ENCODE data around the gene TMEM201.

DNA sequence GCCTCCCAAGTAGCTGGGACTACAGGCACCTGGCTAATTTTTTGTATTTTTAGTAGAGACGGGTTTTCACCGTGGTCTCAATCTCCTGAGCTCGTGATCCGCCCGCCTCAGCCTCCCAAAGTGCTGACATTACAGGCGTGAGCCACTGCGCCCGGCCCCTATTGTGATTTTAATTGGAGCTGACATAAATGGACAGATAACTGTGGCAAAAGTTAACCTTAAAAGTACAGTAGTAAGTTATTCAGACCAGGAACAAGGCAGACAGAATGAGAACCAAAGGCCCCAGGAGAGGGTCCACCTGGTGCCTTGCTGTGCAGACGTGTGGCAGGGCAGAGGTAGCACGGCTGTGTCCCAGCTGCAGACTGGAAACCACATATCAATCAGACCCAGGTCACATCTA lies 11.0 kb downstream of the TMEM201 start:
- no peak for TF ChIP-seq POLR2A (IDR thresholded peaks at IDR 0.05)
- no peak for TF ChIP-seq POLR2AphosphoS5 (IDR thresholded peaks at IDR 0.05)
- TF ChIP-seq, protein P1, sequence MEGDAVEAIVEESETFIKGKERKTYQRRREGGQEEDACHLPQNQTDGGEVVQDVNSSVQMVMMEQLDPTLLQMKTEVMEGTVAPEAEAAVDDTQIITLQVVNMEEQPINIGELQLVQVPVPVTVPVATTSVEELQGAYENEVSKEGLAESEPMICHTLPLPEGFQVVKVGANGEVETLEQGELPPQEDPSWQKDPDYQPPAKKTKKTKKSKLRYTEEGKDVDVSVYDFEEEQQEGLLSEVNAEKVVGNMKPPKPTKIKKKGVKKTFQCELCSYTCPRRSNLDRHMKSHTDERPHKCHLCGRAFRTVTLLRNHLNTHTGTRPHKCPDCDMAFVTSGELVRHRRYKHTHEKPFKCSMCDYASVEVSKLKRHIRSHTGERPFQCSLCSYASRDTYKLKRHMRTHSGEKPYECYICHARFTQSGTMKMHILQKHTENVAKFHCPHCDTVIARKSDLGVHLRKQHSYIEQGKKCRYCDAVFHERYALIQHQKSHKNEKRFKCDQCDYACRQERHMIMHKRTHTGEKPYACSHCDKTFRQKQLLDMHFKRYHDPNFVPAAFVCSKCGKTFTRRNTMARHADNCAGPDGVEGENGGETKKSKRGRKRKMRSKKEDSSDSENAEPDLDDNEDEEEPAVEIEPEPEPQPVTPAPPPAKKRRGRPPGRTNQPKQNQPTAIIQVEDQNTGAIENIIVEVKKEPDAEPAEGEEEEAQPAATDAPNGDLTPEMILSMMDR (IDR thresholded peaks at IDR 0.05): no peak
